Omental fat pad (tissue), 4 donors: ENCODE results near the gene MAPK12. TPM values are rescaled to one million over a fixed set of nuclear protein-coding genes. Genes with fewer than 3 reads are reported as not detected.

Experiments used
- ATAC-seq: fragments of 150-250 bp; one replicate; pipeline ENCODE4 v1.9.1; 2016; ENCODE audit warnings: mild to moderate bottlenecking, moderate library complexity; ENCODE audit not compliant: low FRiP score
- DNase-seq: peaks from one replicate; pipeline ENCODE4 v3.0.0-alpha.2; 2019; ENCODE audit warnings: low spot score
- total RNA-seq, 4 donors: library from RNA; depleted of rRNA; stranded (reverse); fragments of >200 nt; gene quantifications; one replicate each; pipeline ENCODE4 v1.1.0, GENCODE V29; 2016
- TF ChIP-seq, protein P1 (sequence below), 3 donors: fragments of 450-650 bp; IDR thresholded peaks; one replicate each; pipeline ENCODE4 v1.5.1; 2016 to 2017; ENCODE audit warnings: antibody characterized with exemption in 3 of 3, mild to moderate bottlenecking in 3 of 3, moderate library complexity in 2 of 3

The MAPK12 gene
- total RNA-seq, 4 donors from 2014 or later: 7.9 to 31.1 (median 17.8) TPM

DNA sequence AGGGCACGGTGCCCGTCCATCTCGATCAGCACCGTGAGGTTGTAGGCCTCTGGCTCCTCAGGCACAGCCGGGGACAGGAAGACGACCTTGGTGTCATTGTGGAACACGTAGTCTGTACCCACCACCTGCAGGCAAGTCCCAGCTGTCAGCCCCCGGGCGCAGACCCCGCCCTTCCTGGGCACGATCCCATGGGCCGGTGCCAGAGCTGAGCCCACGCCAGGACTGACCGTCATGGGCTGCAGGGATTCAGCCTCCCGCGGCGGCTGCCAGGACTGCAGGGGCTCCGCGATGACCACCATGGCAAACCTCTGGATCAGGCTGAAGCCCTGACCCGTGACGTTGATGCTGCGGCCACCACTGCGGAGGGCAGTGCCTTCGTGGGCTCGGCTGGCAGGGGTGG lies 20.5 kb upstream of the MAPK12 start:
- TF ChIP-seq, protein P1, sequence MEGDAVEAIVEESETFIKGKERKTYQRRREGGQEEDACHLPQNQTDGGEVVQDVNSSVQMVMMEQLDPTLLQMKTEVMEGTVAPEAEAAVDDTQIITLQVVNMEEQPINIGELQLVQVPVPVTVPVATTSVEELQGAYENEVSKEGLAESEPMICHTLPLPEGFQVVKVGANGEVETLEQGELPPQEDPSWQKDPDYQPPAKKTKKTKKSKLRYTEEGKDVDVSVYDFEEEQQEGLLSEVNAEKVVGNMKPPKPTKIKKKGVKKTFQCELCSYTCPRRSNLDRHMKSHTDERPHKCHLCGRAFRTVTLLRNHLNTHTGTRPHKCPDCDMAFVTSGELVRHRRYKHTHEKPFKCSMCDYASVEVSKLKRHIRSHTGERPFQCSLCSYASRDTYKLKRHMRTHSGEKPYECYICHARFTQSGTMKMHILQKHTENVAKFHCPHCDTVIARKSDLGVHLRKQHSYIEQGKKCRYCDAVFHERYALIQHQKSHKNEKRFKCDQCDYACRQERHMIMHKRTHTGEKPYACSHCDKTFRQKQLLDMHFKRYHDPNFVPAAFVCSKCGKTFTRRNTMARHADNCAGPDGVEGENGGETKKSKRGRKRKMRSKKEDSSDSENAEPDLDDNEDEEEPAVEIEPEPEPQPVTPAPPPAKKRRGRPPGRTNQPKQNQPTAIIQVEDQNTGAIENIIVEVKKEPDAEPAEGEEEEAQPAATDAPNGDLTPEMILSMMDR (IDR thresholded peaks at IDR 0.05): no peak
- no peak for ATAC-seq
- DNase-seq: no peak

DNA sequence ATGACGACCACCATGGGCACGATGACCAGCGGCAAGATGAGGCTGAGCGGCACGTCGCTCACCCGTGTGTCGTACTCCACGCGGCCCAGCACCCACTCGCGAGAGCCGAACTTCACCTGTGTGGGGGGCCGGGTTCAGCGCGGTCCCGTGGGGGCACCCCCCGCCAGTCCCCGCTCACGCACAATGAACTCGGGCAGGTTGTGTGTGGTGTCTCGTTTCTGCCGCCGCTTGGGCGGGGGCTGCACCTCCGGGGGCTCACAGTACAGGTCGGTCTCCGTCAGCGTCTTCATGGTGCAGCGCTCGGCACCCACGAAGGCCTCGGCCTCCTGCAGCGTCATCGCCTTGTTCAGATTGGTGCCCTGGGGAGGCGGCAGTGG lies 19.9 kb upstream of the MAPK12 start:
- no peak for ATAC-seq
- DNase-seq: no peak
- TF ChIP-seq, protein P1 (IDR thresholded peaks at IDR 0.05): no peak

DNA sequence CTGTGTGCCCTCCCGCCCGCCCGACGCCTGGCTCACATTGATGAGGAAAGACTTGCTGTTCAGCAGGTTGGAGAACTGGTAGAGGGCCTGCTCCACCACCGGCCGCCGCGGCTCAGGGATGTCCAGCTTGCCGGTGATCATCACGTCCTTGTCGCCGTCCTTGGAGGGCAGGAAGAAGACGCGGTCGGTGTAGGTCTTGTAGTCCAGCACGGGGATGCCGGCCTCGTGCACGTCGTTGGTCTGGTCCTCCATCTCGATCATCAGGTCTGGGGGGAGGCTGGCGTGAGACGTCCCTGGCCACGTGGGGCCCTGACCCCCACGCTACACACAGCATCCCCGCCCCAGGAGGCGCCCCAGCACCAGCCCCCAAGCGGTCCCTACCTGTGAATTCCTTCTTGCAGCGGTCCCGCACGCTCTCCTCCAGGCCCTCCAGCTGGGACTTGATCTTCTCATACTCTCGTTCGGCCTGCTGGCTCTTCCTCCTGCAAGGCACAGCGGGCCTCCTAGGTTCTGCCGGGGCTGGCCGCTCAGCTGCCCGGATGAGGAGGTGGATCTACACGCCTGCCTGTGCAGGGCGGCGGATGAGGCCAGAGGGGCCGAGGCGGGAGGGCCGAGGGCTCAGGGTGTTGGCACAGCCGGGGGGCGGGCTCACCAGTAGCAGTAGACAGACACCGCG lies 19.4 kb upstream of the MAPK12 start:
- DNase-seq (no peak), ATAC-seq (no peak)
- TF ChIP-seq, protein P1 (IDR thresholded peaks at IDR 0.05): no peak

DNA sequence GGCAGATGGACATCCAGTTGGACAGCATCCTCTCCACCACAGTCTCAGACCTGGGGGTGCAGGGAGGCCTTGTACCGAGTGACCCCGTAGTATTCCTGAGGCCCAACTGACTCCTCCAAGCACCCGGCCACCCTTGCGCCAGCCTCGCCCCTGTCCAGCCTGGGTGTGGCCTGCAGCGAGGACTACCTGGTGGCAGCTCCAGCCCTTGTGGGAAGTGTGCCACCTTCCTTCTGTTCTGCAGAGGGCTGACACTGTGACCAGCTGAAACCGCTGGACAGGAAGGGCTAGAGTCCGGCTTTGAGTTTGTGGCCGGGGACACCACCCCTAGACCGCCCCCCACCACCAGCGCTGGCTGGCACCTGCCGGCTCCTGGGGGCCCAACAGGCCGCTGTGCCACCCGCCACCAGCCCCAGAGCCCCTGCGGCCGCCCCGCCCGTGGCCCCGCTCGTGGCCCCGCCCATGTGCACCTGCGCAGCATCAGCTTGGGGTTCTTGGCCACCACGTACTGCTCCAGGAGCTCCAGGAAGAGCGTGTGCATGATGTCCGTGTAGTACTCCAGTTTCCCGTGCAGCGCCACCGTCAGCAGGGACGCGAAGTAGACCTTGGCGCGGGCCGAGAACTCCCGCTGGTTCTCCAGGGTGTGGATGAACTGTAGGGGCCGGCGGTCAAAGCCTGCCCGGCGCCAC lies 18.7 kb upstream of the MAPK12 start:
- ATAC-seq: no peak
- TF ChIP-seq, protein P1 (IDR thresholded peaks at IDR 0.05): no peak

DNA sequence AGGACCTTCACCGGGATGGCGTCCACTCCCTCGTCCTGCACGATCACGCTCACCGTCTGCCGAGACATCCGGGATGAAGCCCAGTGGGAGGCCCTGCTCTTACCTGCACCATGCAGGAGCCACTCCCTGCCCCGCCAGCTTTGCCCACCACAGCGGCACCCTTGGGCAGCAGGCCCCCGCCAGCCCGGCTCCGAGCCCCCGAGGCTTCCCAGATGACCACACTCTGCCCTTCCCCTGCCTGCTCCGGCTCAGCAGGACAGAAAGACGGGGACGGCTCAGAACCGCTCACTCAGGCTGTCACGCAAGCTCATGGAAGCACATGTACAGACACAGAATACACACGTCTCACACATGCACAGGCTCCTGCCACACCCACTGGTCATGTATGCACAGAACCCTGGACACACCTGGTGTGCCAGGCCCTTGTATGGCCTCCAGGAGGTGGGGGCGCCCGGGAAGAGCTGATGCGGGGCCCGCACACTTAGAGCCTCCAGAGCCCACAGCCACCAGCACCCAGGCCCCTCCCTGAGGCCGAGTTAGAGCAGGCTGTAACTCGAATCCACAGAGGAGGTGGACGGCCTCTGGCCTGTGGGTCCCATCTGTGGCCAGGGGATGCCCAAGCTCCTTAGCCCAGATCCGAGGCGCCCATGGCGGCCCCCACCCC lies 17.6 kb upstream of the MAPK12 start:
- TF ChIP-seq, protein P1 (IDR thresholded peaks at IDR 0.05): no peak
- no peak for DNase-seq
- ATAC-seq: no peak

More for the DNA sequence above, 18.7 kb upstream of the MAPK12 start:
- DNase-seq: no peak

DNA sequence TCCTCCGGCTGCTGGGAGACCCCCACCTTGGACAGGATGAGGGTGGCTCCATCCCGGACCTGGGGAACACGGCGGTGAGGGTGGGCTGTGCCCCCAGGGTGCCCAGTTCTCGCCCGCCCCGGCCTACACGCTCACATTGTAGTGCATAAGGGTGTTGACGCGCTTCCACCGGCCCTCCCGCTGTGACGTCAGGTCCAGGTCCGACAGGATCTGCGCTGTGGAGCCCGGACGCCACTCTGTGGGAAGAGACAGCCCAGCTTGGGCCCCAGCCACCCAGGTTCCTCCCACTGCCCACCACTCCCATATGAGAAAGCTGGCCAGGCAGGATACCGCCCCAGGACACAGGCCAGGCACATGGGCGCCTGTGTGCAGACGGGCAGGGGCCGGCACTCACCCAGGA lies 17.0 kb upstream of the MAPK12 start:
- TF ChIP-seq, protein P1 (IDR thresholded peaks at IDR 0.05): no peak
- ATAC-seq (no peak), DNase-seq (no peak)
